OCI-LY7 (cell line): Measurements from ENCODE around the gene WRNIP1. TPM values are rescaled to one million over a fixed set of nuclear protein-coding genes. Genes with fewer than 3 reads are reported as not detected.

Experiments used
- BruUV-seq: library from RNA; stranded (reverse); fragments of 400-500 nt; replicated peaks from 2 replicates; lab custom pipeline; 2021; lab: Mats Ljungman, UMichigan
- CTCF ChIA-PET: fragments of 300-600 bp; sonication (Branson Sonifier 250); formaldehyde crosslinking; loops from one replicate; lab custom pipeline; 2022; ENCODE audit warnings: antibody characterized with exemption; ENCODE audit not compliant: unreplicated experiment; lab: Charles Lee
- POLR2A ChIA-PET: fragments of 300-600 bp; sonication (Branson Sonifier 250); formaldehyde crosslinking; loops from one replicate; lab custom pipeline; 2022; ENCODE audit warnings: antibody characterized with exemption; lab: Charles Lee
- DNase-seq: peaks from one replicate; pipeline ENCODE4 v3.0.0-alpha.2; 2015; ENCODE audit warnings: low spot score
- H2AFZ ChIP-seq: fragments of 200-600 bp; sonication (generic), shearing (Covaris generic); 2 replicates; pipeline ENCODE4 v1.6.1; 2014; ENCODE audit warnings: mild to moderate bottlenecking, antibody characterized with exemption, low read length, moderate library complexity
- H3K27ac ChIP-seq: fragments of 200-600 bp; sonication (generic); 2 replicates; pipeline ENCODE4 v1.5.1; 2014; ENCODE audit warnings: mixed run types, low read depth, mild to moderate bottlenecking, moderate library complexity, low read length, inconsistent platforms; ENCODE audit not compliant: poor library complexity, severe bottlenecking
- H3K36me3 ChIP-seq: fragments of 200-600 bp; sonication (generic); 2 replicates; pipeline ENCODE4 v1.6.1; 2014; ENCODE audit warnings: mild to moderate bottlenecking, antibody characterized with exemption, low read length, moderate library complexity, mixed read lengths; ENCODE audit not compliant: insufficient read depth
- H3K4me1 ChIP-seq: fragments of 200-600 bp; sonication (generic); 2 replicates; pipeline ENCODE4 v1.5.1; 2014; ENCODE audit warnings: mild to moderate bottlenecking, low read length; ENCODE audit not compliant: insufficient read depth, poor library complexity, severe bottlenecking
- H3K4me2 ChIP-seq: fragments of 200-600 bp; sonication (generic); 2 replicates; pipeline ENCODE4 v1.6.1; 2014; ENCODE audit warnings: mild to moderate bottlenecking, low read length
- H3K4me3 ChIP-seq: fragments of 200-600 bp; sonication (generic); 2 replicates; pipeline ENCODE4 v1.5.1; 2014; ENCODE audit warnings: mild to moderate bottlenecking, low read depth, low read length; ENCODE audit not compliant: poor library complexity, severe bottlenecking
- H3K79me2 ChIP-seq: fragments of 200-600 bp; sonication (generic); 2 replicates; pipeline ENCODE4 v1.6.1; 2016; ENCODE audit warnings: low read depth, mild to moderate bottlenecking, low read length, moderate library complexity, mixed read lengths; ENCODE audit not compliant: insufficient read depth
- H3K9me2 ChIP-seq: fragments of 200-600 bp; sonication (generic); 2 replicates; pipeline ENCODE4 v1.6.1; 2016; ENCODE audit warnings: mild to moderate bottlenecking, low read length, mixed read lengths; ENCODE audit not compliant: insufficient read depth
- H3K9me3 ChIP-seq: fragments of 200-600 bp; sonication (generic); 2 replicates; pipeline ENCODE4 v1.6.1; 2014; ENCODE audit warnings: mild to moderate bottlenecking, mixed run types, low read length, mixed read lengths
- H4K20me1 ChIP-seq: fragments of 200-600 bp; sonication (generic); 2 replicates; pipeline ENCODE4 v1.6.1; 2014; ENCODE audit warnings: mild to moderate bottlenecking, antibody characterized with exemption, low read length, moderate library complexity, mixed read lengths; ENCODE audit not compliant: insufficient read depth
- CTCF ChIP-seq: fragments of 200-600 bp; sonication (generic); conservative IDR thresholded peaks from 2 replicates; pipeline ENCODE4 v1.5.1; 2014; ENCODE audit warnings: mild to moderate bottlenecking, antibody characterized with exemption, low read length, moderate library complexity, mixed read lengths
- EZH2phosphoT487 ChIP-seq: fragments of 200-600 bp; sonication (generic); IDR thresholded peaks from 2 replicates; pipeline ENCODE4 v1.6.1; 2018; ENCODE audit warnings: low read depth, borderline replicate concordance, mild to moderate bottlenecking, mixed run types, antibody characterized with exemption, low read length, moderate library complexity, mixed read lengths
- intact Hi-C: fragments of 100-400 bp; cut with micrococcal nuclease; formaldehyde crosslinking; loops from one replicate; pipeline ENCODE4 v1.10.0; 2022; ENCODE audit not compliant: unreplicated experiment
- total RNA-seq, 2 experiments: library from RNA; depleted of rRNA in 1 of 2; stranded (reverse); fragments of >200 nt in 1 of 2; shearing (Covaris generic) in 1 of 2; gene quantifications; 2 replicates each; pipeline ENCODE4 v1.2.3, GENCODE V29; 2014 to 2022

Gene WRNIP1
- total RNA-seq, 2 experiments from 2014 or later = 43.8 to 54.2 TPM

GRCh38 chr6:2792330-2793110 is 27.3 kb downstream of the WRNIP1 start:
- no peaks in the 10 kb centered on the region for H3K9me2 ChIP-seq
- peaks cover 4% of the 10 kb centered on the region for H3K4me1 ChIP-seq
- no peaks in the 10 kb centered on the region for H3K9me3 ChIP-seq
- CTCF ChIA-PET = interaction anchor here (1.1 to 1.4 kb wide), 3 partner anchors 140 to 198 kb away, joined by 3 to 7 read pairs (median 5); no protein-coding TSS in a partner anchor
- H3K4me2 ChIP-seq = no peak overlapping the region
- DNase-seq = no peak
- no peak overlapping the region for H3K4me3 ChIP-seq
- H2AFZ ChIP-seq = no peak overlapping the region
- H3K79me2 ChIP-seq = no peaks in the 10 kb centered on the region
- BruUV-seq = no TSS peak
- intact Hi-C loops = loop anchor here (5.0 kb wide), 2 partner anchors 120 to 265 kb away; no protein-coding TSS in a partner anchor
- H4K20me1 ChIP-seq = no peaks in the 10 kb centered on the region
- no peak overlapping the region for H3K27ac ChIP-seq
- H3K36me3 ChIP-seq = peaks cover 13% of the 10 kb centered on the region
- POLR2A ChIA-PET = no interaction called here
- TF ChIP-seq CTCF = no peak
- TF ChIP-seq EZH2phosphoT487 = no peak

GRCh38 chr6:2793534-2794151 is 28.4 kb downstream of the WRNIP1 start:
- TF ChIP-seq EZH2phosphoT487 = no peak
- Histone ChIP-seq H3K27ac (no peak overlapping the region), H4K20me1 (no peaks in the 10 kb centered on the region), H3K36me3 (peaks cover 7% of the 10 kb centered on the region), H3K4me2 (no peak overlapping the region), H3K9me3 (no peaks in the 10 kb centered on the region), H3K4me1 (peaks cover 4% of the 10 kb centered on the region), H2AFZ (no peak overlapping the region), H3K4me3 (no peak overlapping the region), H3K79me2 (no peaks in the 10 kb centered on the region), H3K9me2 (no peaks in the 10 kb centered on the region)
- CTCF ChIA-PET = no interaction called here
- intact Hi-C loops = loop anchor here (5.0 kb wide), 2 partner anchors 119 to 264 kb away; no protein-coding TSS in a partner anchor
- no TSS peak for BruUV-seq
- POLR2A ChIA-PET = no interaction called here
- DNase-seq = no peak

- peaks cover 2% of the 10 kb centered on the region; the same call in 1 of the 2 replicates for H3K36me3 ChIP-seq
- ChIA-PET CTCF (no interaction called here), POLR2A (no interaction called here)
- H3K4me3 ChIP-seq = no peak overlapping the region
- BruUV-seq = no TSS peak
- H4K20me1 ChIP-seq = no peaks in the 10 kb centered on the region
- peaks cover 4% of the 10 kb centered on the region for H3K4me1 ChIP-seq
- no peak overlapping the region for H3K4me2 ChIP-seq
- no peaks in the 10 kb centered on the region for H3K9me2 ChIP-seq
- H3K79me2 ChIP-seq = no peaks in the 10 kb centered on the region
- no peak overlapping the region for H3K27ac ChIP-seq
- H3K9me3 ChIP-seq = no peaks in the 10 kb centered on the region
- no peak for DNase-seq
- intact Hi-C loops = loop anchor here (5.0 kb wide), 2 partner anchors 118 to 263 kb away; no protein-coding TSS in a partner anchor
- no peak for TF ChIP-seq EZH2phosphoT487
- no peak for TF ChIP-seq CTCF
- no peak overlapping the region for H2AFZ ChIP-seq
Measured at GRCh38 chr6:2794171-2794730, 29.1 kb downstream of the WRNIP1 start.
